GM12873 (cell line): ENCODE measurements around the gene CEP44.

Experiments
- TF ChIP-seq, protein P1 (sequence below): IDR thresholded peaks from 2 replicates; pipeline ENCODE4 v1.5.1; 2012; ENCODE audit warnings: low read depth, mild to moderate bottlenecking, moderate library complexity, low read length, control low read depth; ENCODE audit not compliant: insufficient read depth; ENCODE audit errors: missing control alignments

Gene CEP44

DNA sequence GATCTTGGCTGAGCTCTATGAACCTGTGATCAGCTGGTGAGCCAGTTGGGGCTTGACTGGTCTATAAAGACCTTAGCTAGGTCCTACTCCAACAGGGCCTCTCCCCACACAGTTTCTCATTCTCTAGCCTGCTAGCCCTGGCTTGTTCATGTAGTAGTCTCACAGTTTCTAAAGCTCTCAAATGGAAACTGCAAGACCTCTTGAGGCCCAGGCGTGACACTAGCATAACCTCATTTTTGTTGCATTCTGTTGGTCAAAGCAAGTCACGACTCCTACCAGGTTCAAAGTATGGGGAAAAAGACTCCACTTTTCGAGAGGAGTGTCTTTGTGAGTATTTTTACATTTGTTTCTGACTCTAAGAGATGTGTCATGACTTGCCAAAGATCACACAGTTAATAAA is 50.9 kb downstream of the CEP44 start:
- TF ChIP-seq, protein P1, sequence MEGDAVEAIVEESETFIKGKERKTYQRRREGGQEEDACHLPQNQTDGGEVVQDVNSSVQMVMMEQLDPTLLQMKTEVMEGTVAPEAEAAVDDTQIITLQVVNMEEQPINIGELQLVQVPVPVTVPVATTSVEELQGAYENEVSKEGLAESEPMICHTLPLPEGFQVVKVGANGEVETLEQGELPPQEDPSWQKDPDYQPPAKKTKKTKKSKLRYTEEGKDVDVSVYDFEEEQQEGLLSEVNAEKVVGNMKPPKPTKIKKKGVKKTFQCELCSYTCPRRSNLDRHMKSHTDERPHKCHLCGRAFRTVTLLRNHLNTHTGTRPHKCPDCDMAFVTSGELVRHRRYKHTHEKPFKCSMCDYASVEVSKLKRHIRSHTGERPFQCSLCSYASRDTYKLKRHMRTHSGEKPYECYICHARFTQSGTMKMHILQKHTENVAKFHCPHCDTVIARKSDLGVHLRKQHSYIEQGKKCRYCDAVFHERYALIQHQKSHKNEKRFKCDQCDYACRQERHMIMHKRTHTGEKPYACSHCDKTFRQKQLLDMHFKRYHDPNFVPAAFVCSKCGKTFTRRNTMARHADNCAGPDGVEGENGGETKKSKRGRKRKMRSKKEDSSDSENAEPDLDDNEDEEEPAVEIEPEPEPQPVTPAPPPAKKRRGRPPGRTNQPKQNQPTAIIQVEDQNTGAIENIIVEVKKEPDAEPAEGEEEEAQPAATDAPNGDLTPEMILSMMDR: no peak

DNA sequence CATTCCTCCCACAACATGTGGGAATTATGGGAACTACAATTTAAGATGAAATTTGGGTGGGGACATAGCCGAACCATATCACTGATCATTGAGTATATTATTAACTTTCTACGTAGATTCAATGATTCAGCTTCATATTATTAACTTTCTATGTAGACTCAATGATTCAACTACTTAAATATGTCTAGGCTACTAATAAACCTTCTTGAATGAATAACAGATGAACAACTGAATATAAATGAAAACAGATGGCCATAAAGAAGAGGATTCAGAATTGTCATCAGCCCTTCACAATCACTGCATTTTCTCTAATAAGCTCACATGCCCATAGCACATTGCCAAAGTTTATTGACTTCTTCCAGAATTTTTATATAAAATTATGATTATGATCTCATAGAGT is 57.0 kb downstream of the CEP44 start:
- TF ChIP-seq, protein P1: no peak

DNA sequence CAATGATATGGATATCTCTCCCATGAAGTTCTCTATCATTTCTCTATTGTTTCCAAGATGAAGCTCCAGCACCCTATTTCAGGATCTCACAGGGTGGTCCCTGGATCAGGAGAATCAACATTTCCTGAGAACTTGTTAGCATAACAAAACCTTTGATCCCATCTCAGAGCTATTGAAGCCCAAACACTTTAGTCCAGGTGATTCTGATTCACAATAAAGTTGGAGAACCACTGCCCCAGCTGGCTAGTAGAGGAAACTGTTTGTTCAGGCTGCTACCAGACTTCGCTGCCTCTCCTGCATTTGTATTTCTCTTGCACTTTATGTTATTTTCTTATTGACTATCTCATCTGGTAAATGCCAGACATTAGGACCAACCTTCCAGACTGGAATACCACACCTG is 65.4 kb downstream of the CEP44 start:
- TF ChIP-seq, protein P1: no peak

DNA sequence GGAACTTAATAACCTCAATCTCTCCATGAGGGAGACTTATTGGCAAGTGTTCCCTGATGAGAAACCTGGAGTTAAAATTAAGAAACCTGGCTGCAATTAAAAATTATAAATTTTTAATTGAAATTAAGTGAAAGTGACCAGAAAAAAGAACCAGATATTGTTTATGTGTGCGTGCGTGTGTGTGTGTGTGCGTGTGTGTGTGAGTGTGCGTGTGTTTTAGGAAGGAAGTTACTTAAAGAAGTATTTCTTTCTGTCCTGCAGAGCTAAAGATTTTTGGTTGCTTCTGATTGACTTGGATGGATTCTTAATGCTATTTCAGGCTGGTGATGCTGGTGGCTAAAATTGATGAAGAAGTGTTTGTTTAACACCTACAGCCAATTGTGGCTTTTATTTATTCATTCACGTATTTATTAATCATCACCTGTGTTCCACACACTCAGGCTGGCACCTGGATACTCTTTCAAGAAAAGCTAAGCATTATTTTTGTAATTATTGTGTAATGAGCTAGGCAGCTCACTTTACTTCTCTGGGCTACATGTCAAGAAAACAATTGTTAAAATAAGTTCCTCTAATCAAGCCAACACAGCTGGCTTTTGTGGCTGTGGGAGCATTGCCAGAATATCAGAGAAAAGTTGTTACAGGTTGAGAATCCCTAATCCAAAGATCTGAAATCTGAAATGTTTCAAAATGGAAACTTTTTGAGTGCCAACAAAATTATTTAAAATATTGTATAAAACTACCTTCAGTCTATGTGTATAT is 68.5 kb downstream of the CEP44 start:
- TF ChIP-seq, protein P1: no peak

DNA sequence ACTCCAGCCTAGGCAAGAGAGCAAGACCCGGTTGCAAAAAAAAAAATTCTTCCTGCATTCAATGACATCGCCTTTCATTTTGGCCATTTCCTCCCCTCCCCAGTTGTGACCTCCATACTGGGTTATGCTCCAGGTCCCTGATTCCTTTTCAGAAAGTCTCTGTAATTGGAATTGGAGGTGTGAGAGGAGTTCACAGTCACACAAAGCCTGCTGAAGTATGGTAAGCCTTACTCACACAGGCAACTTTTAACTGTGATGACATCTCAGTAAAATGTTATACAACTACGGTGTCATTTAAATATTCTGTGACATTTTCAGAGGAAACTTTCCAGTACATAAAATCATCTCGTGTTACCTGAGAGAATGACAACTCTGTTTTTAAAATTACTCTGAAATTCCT is 73.6 kb downstream of the CEP44 start:
- TF ChIP-seq, protein P1: no peak

DNA sequence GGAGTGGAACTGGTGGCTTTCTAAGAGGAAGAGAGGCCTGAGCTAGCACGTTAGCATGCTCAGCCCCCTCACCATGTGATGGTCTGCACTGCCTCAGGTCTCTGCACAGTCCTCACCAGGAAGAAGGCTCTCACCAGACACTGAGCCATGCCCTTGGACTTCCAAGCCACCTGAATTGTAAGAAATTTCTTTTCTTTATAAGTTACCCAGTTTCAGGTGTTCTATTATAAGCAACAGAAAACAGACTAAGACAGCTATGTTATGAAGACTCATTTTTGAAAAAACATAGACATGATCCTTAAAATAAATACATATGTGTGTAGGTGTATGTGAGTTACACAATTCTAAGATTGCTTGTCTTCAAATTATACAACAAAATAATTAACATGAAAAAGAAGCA is 74.7 kb downstream of the CEP44 start:
- TF ChIP-seq, protein P1: no peak

DNA sequence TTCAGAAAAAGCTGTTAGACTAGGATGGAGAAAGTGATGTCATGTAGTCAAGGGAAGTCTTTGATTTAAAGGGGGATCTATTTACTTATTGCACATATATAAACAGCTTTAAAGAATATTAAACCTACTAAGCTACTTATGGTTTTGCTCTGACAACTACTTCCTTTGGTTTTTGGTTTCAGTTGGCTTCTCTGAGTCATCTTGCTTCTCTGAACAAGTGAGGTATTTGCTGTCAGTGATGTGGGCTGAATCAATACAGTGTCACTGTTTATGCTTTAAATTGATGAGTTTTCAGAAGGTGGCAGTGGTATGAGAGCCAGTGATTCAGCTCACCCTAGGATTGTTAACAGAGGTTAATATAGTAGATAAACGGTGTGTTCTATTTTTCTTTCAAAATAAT is 75.1 kb downstream of the CEP44 start:
- TF ChIP-seq, protein P1: no peak
